Memory B cell (primary cell): ENCODE results near the gene IRF2BP1.

Experiments used
- ATAC-seq: fragments of 150-1000 bp; cut with Tn5 transposase; 2 replicates; pipeline ENCODE4 v1.10.0; 2021; ENCODE audit warnings: low read depth, mild to moderate bottlenecking, moderate library complexity
- DNase-seq, 2 donors: peaks; one replicate each; pipeline ENCODE4 v3.0.0; 2022; ENCODE audit warnings: low spot score in 2 of 2
- H3K27ac Mint-ChIP-seq: one replicate; pipeline ENCODE4 v1.8.0; 2022; ENCODE audit warnings: mild to moderate bottlenecking, moderate library complexity, mixed read lengths
- H3K27me3 Mint-ChIP-seq: one replicate; pipeline ENCODE4 v1.8.0; 2022; ENCODE audit warnings: mixed read lengths
- H3K36me3 Mint-ChIP-seq: one replicate; pipeline ENCODE4 v1.8.0; 2022; ENCODE audit warnings: mild to moderate bottlenecking, mixed read lengths
- H3K4me1 Mint-ChIP-seq: one replicate; pipeline ENCODE4 v1.8.0; 2022; ENCODE audit warnings: mixed read lengths
- H3K4me3 Mint-ChIP-seq: one replicate; pipeline ENCODE4 v1.8.0; 2022; ENCODE audit warnings: mild to moderate bottlenecking, moderate library complexity, mixed read lengths
- H3K9me3 Mint-ChIP-seq: one replicate; pipeline ENCODE4 v1.8.0; 2022; ENCODE audit warnings: mixed read lengths

The IRF2BP1 gene

DNA sequence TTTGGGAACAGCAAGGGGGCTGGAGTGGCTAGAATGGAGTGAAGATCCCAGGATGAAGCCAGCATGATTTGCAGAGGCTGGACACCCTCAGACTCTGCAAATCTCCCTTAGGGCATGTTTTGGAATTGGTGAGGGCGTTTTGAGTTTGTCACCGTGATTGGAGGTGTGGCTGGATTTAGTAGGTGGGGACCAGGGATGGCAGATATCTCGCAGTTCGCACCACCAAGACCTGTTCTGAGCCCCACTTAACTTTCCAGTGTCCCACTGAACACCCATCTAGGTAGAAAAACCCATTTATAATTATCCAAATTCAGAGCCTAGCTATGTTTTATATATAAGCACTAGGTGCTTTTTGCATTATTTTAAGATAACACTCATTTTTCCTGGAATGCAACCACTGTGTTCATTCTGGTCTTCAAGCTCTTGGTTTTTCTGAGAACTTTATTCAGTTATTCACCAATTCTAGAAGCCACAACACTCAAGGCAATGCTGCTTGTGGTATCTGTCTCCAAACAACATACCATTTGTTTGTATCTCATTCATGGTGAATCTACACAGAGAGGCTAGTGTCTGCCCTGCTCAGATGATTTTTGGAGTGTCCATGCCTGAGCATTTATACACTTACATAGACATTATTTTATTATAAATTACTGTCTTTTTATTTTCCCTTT, 31.6 kb upstream of the IRF2BP1 start:
- Mint-ChIP-seq H3K4me3 (no peak overlapping the region), H3K27me3 (peaks cover 11% of the 10 kb centered on the region), H3K9me3 (no peaks in the 10 kb centered on the region), H3K27ac (no peak overlapping the region), H3K4me1 (no peaks in the 10 kb centered on the region), H3K36me3 (no peaks in the 10 kb centered on the region)
- ATAC-seq: no peak
- no peak for DNase-seq

DNA sequence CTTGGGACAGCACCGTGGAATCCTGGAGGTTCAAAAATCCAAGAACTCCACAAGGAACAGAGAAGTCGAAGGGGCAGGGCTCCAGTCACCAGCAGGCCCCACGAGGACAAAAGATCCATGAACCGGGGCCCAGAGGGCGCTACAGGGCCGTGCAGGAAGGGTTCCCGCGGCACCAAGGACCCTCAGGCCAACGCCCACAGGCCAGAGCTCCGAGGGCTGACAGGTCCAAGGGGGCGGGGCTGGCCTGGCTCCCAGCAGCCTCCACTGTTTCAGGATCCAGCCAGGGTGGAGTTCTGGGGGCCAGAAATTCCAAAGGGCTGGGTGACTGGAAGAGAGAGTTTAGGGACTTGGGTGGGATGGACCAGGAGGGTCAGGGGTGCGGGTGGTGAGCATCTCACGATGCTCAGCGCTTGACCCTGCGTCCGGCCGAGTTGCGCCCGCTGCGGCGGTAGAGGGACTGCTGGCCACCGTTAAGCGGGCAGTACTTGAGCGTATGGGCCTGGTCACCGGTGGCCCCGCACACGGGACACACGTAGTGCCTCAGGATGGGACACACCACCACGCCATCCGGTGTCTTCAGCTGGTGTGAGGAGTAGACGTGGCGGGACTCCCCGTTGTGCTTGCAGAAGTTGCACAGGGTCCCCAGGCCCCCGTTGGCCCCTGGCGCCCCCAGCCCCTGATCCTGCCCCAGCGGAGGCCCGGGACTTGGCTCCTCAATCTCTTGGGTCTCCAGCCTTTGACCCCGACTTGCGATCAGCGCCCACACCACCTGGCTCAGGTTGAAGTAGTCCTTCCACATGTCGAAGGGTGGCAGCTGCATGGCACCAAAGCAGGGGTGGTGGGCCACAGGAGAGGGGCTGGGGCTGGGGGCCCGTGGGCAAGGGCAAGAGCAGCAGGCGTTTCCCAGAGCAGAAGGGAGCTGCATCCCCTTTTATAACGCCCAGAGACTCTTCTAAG, 28.2 kb upstream of the IRF2BP1 start, which contains the start of gene NANOS2:
Gene NANOS2, minus strand, starts transcription at position 905 of the 957 bp plus-strand sequence. Its CDS starts 85 bp downstream, at position 820.
- Mint-ChIP-seq H3K9me3 (no peaks in the 10 kb centered on the region), H3K4me1 (no peaks in the 10 kb centered on the region), H3K27ac (no peak within 1 kb of the TSS), H3K27me3 (peaks cover 22% of the 10 kb centered on the region), H3K36me3 (no peaks in the 10 kb centered on the region), H3K4me3 (no peak within 1 kb of the TSS)
- DNase-seq: no peak
- no peak for ATAC-seq

DNA sequence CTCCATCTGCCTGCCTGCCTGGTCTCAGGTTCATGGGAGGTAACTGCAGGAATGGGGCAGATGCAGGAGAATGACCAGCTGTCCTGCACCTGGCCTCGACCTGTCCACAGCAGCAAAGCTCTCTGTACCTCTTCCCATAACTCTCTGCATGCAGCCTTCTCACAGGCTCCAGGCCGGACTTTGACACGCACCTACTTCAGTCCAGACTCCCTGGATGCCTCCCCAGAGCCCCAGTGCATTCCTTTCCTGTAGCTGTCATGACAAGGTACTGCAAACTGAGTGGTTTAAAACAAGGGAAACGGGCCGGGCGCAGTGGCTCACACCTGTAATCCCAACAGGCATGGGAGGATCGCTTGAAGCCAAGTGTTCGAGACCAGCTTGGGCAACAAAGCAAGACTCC, 25.4 kb upstream of the IRF2BP1 start:
- Mint-ChIP-seq H3K4me1 (no peaks in the 10 kb centered on the region), H3K36me3 (peaks cover 2% of the 10 kb centered on the region), H3K27ac (no peak overlapping the region), H3K27me3 (peaks cover 26% of the 10 kb centered on the region), H3K9me3 (no peaks in the 10 kb centered on the region), H3K4me3 (no peak overlapping the region)
- ATAC-seq (no peak), DNase-seq (no peak)

DNA sequence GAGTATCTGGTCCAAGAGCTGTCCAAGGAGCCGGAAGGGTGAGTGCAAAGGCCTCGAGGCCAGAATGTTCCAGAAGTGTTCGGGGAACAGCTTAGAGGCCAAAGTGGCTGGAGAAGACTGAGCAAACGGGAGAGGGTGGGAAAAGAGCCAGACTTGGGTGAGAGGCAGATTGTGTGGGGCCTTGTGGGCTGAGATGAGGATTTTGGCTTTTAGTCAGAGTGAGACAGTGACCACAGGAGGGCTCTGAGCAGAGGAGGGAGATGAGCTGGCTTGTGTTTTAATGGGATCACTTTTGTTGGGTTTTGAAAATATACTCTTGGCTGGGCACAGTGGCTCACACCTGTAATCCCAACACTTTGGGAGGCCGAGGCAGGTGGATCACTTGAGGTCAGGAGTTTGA, 23.0 kb upstream of the IRF2BP1 start:
- no peaks in the 10 kb centered on the region for H3K9me3 Mint-ChIP-seq
- H3K36me3 Mint-ChIP-seq: peaks cover 2% of the 10 kb centered on the region
- no peak overlapping the region for H3K27ac Mint-ChIP-seq
- no peaks in the 10 kb centered on the region for H3K4me1 Mint-ChIP-seq
- DNase-seq: no peak
- H3K27me3 Mint-ChIP-seq: peaks cover 24% of the 10 kb centered on the region
- H3K4me3 Mint-ChIP-seq: no peak overlapping the region
- no peak for ATAC-seq

DNA sequence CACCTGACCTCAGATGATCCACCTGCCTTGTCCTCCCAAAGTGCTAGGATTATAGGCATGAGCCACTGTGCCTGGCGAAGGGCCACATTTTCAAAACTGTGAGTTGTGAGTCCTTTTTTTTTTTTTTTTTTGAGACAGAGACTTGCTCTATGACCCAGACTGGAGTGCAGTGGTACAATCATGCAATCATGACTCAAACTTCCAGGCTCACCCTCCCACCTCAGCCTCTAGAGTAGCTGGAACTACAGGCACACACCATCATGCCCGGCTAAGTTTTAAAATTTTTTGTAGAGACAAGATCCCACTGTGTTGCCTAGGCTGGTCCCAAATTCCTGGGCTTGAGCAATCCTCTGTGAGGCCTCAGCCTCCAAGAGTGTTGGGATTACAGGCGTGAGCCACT, 20.3 kb upstream of the IRF2BP1 start:
- DNase-seq (no peak), ATAC-seq (no peak)
- Mint-ChIP-seq H3K9me3 (no peaks in the 10 kb centered on the region), H3K27me3 (peaks cover 17% of the 10 kb centered on the region), H3K27ac (no peak overlapping the region), H3K4me3 (no peak overlapping the region), H3K4me1 (peaks cover 5% of the 10 kb centered on the region), H3K36me3 (peaks cover 2% of the 10 kb centered on the region)

DNA sequence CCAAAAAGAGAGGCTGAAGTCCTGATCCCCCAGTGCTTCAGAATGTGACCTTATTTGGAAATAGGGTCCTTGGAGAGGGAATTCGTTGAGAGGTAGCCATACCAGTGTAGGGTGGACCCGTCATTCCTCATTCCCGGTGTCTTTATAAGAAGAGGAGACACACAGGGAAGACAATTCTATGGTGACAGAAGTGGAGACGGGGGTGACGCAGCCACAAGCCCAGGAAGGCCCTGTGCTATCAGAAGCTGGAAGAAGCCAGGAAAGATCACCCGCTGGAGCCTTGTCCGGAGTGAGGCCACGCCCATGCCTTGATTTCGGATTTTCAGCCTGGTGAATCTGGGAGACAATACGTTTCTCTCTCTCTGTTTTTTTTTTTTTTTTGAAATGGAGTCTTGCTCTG, 19.1 kb upstream of the IRF2BP1 start:
- peaks cover 11% of the 10 kb centered on the region for H3K27me3 Mint-ChIP-seq
- no peak for ATAC-seq
- no peak overlapping the region for H3K27ac Mint-ChIP-seq
- no peaks in the 10 kb centered on the region for H3K9me3 Mint-ChIP-seq
- H3K4me3 Mint-ChIP-seq: no peak overlapping the region
- peaks cover 13% of the 10 kb centered on the region for H3K4me1 Mint-ChIP-seq
- no peak for DNase-seq
- peaks cover 4% of the 10 kb centered on the region for H3K36me3 Mint-ChIP-seq

DNA sequence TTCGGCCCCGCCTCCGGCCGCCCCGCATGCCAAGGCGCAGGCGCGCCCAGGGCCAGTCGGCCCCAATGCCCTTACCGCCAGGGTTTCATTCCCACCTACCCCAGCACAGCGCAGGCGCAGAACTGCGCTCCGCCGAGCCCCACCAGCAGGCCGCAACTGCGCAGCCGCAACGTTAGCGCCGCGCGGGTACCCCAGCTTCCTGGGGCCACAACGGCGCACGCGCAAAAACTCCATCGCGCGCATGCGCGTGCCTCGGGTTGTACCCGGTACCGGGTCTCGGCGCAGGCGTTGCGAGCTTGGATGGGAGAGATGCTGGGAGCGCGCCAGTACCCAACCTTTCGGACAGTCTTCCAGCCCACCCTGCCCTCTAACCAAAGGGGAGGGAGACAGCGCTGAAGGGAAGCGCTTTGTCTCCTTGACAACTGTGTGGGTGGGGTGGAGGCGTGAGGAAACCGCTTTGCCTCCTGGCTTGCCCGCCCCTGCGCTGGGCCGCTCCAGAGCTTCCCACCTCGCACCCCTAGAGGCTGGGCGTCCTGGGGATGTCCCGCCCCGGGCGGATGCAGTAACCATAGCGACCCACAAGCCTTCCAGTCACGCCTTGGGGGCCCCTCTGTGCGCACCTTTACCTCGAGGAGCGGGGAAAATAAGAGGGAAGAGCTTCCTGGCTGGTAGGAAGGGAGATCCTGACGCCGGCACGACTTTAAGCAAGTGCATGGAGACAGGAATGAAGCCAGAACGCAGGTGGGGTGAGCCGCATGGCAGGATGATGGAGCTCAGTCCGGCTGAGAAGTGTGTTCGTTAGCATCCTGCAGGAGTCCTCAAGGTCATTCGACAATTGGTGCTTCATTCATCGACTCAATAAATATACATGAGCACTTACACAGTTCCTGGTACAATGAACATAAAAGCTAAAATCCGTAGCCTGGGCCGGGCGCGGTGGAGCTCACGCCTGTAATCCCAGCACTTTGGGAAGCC, 17.0 kb upstream of the IRF2BP1 start:
- H3K36me3 Mint-ChIP-seq: peaks cover 11% of the 10 kb centered on the region

DNA sequence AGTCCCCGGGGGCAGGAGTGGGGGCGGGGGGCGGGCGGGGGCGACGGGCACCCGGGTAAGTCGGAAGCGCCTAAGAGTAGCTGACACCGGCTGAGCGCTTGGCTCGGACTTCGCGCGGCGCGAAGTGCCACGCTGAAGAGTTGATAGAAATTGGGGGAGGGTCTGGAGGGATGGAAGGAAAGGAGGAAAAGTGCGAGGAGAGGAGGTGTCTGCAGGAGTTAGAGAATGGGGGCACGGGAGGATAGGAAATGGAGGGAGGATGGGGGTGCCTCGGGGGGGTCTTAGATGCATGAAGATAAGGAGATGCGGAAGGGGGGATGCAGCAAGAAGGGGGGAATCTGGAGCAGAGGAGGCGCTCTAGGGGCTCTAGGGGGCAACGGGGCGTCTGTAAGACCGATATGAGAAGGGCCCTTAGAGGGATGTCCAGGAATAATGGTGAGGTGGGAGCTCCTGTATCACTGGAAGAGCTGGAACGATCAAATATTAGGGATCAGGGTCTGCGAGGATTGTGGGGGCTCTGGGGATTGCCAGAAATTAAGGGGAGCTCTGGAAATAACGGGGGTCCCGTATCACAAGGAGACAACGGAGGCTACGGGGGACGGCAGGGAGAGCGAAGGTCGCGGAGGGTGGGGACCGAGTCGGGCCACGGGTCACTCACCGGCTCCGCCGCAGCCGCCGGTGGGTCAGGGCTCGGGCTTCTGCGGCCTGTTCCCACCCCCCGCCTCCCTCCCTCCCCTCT, 16.1 kb upstream of the IRF2BP1 start, which contains the start of gene MYPOP:
Gene MYPOP, minus strand, starts transcription at position 702 of the 739 bp plus-strand sequence. CDS start 840 bp downstream, outside the sequence.
- Mint-ChIP-seq H3K36me3 (peaks cover 11% of the 10 kb centered on the region), H3K9me3 (no peaks in the 10 kb centered on the region), H3K4me3 (peak within 1 kb of the TSS; percentile 98), H3K27ac (peak within 1 kb of the TSS; percentile 78), H3K4me1 (peaks cover 14% of the 10 kb centered on the region), H3K27me3 (peaks cover 6% of the 10 kb centered on the region)
- no peak for DNase-seq
- no peak for ATAC-seq

More for the DNA sequence above, 17.0 kb upstream of the IRF2BP1 start:
- peak overlapping the region; percentile 98 for H3K4me3 Mint-ChIP-seq
- H3K4me1 Mint-ChIP-seq: peaks cover 14% of the 10 kb centered on the region
- no peaks in the 10 kb centered on the region for H3K9me3 Mint-ChIP-seq
- peak; percentile 99 to 100 for DNase-seq
- ATAC-seq: peak; percentile 82
- peaks cover 6% of the 10 kb centered on the region for H3K27me3 Mint-ChIP-seq
- peak overlapping the region; percentile 78 for H3K27ac Mint-ChIP-seq

DNA sequence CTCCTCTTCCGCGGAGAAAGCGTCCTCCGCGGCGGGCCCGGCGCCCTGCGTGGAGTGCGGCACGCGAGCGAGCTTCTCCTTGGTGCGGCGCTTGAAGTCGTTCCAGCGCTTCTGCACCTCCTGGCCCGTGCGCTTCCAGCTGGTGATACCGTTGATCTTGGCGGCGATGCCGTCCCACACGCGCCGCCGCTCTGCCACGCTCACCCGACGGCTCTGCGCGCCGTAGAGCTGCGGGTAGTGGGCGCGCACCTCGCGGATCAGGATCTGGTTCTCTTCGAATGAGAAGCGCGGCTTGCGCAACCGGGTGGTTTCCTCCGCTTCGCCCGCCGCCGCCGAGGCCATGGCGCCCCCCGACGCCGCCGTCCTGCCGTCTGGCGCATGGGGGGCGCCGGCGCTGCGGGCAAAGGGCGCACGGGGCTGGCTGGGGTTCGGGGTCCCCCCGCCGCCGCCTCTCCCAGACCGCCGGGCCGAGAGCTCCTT, 15.5 kb upstream of the IRF2BP1 start:
- H3K4me1 Mint-ChIP-seq: peaks cover 14% of the 10 kb centered on the region
- DNase-seq: peak in 1 of 2 donors; percentile 43
- H3K36me3 Mint-ChIP-seq: peaks cover 11% of the 10 kb centered on the region
- ATAC-seq: no peak
- no peak overlapping the region for H3K4me3 Mint-ChIP-seq
- H3K27ac Mint-ChIP-seq: peak overlapping the region; percentile 78
- no peaks in the 10 kb centered on the region for H3K9me3 Mint-ChIP-seq
- peaks cover 3% of the 10 kb centered on the region for H3K27me3 Mint-ChIP-seq

DNA sequence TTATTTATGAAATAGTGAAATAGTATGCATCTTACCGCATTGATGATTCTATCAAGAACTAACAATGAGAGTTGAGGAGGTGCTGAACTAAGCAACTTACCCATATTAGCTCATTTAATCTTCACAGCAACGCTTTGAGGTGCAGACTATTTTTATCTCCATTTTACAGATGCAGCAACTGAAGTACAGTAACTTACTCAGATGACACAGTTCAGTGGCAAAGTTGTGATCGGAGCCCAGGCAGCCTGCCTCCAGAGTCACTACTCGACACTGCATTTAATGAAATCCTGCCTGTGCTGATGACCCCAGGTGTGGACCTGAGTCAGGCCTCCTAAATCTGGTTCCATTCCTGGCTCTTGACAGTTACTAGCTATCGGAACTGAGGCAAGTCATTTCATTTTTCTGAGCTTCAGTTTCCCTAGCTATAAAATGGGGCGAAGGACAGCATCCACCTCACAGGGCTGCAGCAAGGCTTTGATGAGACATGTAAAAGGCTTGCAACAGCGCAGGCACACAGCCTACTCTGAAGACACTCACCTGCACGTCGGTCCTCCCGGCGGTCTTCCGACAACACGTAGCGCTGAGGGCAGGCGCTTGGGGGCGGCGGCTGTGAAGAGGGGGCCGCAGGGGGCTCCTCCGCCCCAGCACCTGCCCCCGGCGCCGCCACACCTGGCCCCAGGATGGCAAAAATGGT, 14.9 kb upstream of the IRF2BP1 start:
- peak overlapping the region; percentile 37 for H3K4me3 Mint-ChIP-seq
- H3K27ac Mint-ChIP-seq: no peak overlapping the region
- DNase-seq (no peak), ATAC-seq (no peak)
- H3K9me3 Mint-ChIP-seq: no peaks in the 10 kb centered on the region
- peaks cover 2% of the 10 kb centered on the region for H3K27me3 Mint-ChIP-seq
- H3K4me1 Mint-ChIP-seq: peaks cover 14% of the 10 kb centered on the region
- peaks cover 11% of the 10 kb centered on the region for H3K36me3 Mint-ChIP-seq

DNA sequence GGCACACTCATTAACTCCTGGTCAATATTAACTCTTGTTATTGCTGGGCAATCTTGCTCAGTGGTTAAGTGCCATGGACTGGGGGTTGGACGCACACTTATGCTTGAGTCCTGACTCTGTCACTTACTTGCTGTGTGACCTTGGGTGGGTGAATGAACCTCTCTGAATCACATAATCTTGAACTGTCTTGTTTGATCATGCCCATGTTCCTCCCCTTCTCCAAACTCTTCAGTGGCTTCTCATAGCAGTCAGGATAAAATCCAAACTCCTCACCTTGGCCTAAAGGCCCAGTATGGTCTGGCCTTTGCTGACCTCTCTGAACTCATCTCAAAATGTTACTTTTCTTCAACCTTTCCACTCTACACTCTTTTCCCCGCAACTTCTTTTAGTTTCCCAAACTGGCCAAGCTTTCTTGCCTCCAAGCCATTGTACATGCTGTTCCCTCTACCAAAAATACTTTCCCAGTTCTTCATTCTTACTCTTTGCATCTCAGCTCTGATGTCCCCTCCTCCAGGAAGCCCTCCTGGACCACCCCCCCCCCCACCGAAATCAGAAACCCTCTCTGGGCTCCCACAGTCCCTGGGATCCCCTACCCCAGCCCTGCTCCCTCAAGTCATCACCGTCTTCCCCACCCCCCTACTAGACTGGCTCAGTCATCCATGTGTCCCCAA, 14.1 kb upstream of the IRF2BP1 start:
- ATAC-seq (no peak), DNase-seq (no peak)
- peaks cover 2% of the 10 kb centered on the region for H3K27me3 Mint-ChIP-seq
- peaks cover 16% of the 10 kb centered on the region for H3K36me3 Mint-ChIP-seq
- no peaks in the 10 kb centered on the region for H3K9me3 Mint-ChIP-seq
- H3K4me3 Mint-ChIP-seq: peak overlapping the region; percentile 9
- no peak overlapping the region for H3K27ac Mint-ChIP-seq
- H3K4me1 Mint-ChIP-seq: peaks cover 18% of the 10 kb centered on the region

DNA sequence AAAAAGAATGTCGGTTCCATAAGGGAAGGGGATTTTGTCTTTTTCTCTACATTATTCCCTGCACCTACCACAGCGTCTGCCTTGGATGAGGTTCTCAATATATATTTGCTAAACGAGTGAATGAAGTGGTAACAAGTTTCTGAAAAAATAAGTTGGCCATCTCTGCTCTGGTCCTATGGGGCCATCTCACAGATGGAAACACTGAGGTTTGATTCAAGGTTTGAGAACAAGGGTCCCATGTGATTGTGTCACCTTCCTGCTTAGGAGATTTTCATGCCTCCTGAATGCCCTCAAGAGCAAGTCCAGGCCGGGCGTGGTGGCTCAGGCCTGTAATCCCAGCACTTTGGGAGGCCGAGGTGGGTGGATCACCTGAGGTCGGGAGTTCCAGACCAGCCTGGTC, 13.3 kb upstream of the IRF2BP1 start:
- Mint-ChIP-seq H3K27me3 (peaks cover 2% of the 10 kb centered on the region), H3K4me1 (peaks cover 20% of the 10 kb centered on the region), H3K9me3 (no peaks in the 10 kb centered on the region), H3K27ac (no peak overlapping the region), H3K36me3 (peaks cover 18% of the 10 kb centered on the region), H3K4me3 (no peak overlapping the region)
- ATAC-seq: no peak
- DNase-seq: no peak
